Thymus (tissue), 11 donors: Measurements from ENCODE around the gene SH2B2. TPM values are rescaled to one million over a fixed set of nuclear protein-coding genes. Genes with fewer than 3 reads are reported as not detected.

Experiments
- DNase-seq, 9 donors: peaks; one replicate each; pipeline ENCODE4 v3.0.0-alpha.2; 2013; ENCODE audit warnings: low spot score in 9 of 9, low read depth in 6 of 9, missing footprints in 1 of 9
- H3K27ac ChIP-seq, 2 donors: one replicate each; pipeline ENCODE4 v1.5.1; 2013; ENCODE audit warnings: control low read depth in 1 of 2, low read depth in 1 of 2, low read length in 1 of 2, mild to moderate bottlenecking in 1 of 2, moderate library complexity in 1 of 2
- H3K27me3 ChIP-seq, 2 donors: one replicate each; pipeline ENCODE4 v1.5.1; 2013; ENCODE audit warnings: low read length in 1 of 2; ENCODE audit not compliant: control insufficient read depth in 2 of 2, insufficient read depth in 1 of 2
- H3K36me3 ChIP-seq, 2 donors: one replicate each; pipeline ENCODE4 v1.5.1; 2013; ENCODE audit warnings: low read length in 1 of 2, mild to moderate bottlenecking in 1 of 2, moderate library complexity in 1 of 2; ENCODE audit not compliant: control insufficient read depth in 2 of 2, insufficient read depth in 2 of 2
- H3K4me1 ChIP-seq, 2 donors: one replicate each; pipeline ENCODE4 v1.5.1; 2013; ENCODE audit warnings: low read length in 2 of 2; ENCODE audit not compliant: control insufficient read depth in 2 of 2, insufficient read depth in 2 of 2
- H3K4me3 ChIP-seq, 2 donors: one replicate each; pipeline ENCODE4 v1.5.1; 2013; ENCODE audit warnings: low read length in 2 of 2, control low read depth in 1 of 2, mild to moderate bottlenecking in 1 of 2
- H3K9me3 ChIP-seq, 2 donors: one replicate each; pipeline ENCODE4 v1.5.1; 2013; ENCODE audit warnings: low read length in 1 of 2, mild to moderate bottlenecking in 1 of 2; ENCODE audit not compliant: control insufficient read depth in 2 of 2, insufficient read depth in 1 of 2
- WGBS: extraction: QIAGEN DNeasy Blood & Tissue Kit; methylation state at CpG from one replicate; pipeline ENCODE4 v1.1.7; 2013; 5-methylcytosine and 5-hydroxymethylcytosine counted together
- polyA plus RNA-seq: library from polyadenylated mRNA; stranded (reverse); fragments of 200-250 nt; gene quantifications from one replicate; pipeline ENCODE4 v1.2.3, GENCODE V29; 2013
- total RNA-seq: library from RNA; stranded (reverse); fragments of 120-200 nt; gene quantifications from one replicate; pipeline ENCODE4 v1.2.4, GENCODE V29; 2013
- donor health status: healthy.

SH2B2 gene
- total and polyA plus RNA-seq, 2 donors, result 0.76 to 3.9 TPM

DNA sequence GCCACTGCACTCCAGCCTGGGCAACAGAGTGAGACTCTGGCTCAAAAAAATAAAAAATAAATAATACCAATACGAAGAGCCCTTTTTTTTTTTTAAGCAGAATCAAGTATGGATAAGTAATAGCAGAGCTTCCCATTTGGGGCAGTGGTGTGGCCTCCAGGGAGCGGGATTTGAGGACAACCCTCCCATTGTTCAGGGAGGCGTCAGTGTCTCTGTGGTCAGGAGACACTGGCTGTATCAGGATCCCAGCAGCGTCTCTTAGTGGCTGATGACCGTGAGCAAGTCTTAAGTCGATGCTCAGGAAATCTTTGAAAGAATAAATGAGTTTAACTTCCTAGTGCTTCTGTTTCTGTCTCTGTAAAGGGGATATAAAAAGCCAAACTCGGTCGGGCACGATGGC, 25.2 kb upstream of the SH2B2 start:
- Histone ChIP-seq H3K4me3 (no peak overlapping the region), H3K27me3 (no peaks in the 10 kb centered on the region), H3K4me1 (peaks cover 0 to 3% of the 10 kb centered on the region in 2 donors), H3K36me3 (no peaks in the 10 kb centered on the region), H3K27ac (no peak overlapping the region), H3K9me3 (no peaks in the 10 kb centered on the region)
- WGBS, result 93% methylated on average over 9 of the region's 9 CpGs
- DNase-seq, result no peak

DNA sequence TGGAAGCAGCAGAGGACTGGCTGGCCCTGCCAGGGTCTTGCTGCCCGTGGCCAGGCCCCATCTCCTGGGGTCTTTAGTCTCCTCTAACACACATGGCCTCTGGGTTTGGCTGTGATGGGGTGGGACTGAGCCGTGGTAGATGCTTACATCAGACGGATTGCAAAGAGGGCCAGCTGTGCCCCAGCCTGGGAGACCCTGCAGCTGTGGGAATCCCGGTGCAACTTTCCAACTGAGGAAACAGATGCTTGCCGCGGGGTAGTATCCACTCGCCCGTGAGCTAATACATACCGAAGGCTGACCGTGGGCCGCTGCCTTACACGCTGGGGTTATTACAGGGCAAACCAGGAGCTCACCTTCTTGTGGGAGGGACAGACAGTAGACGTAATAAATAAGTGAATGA, 24.1 kb upstream of the SH2B2 start:
- H3K36me3 ChIP-seq, result no peaks in the 10 kb centered on the region
- H3K9me3 ChIP-seq, result no peaks in the 10 kb centered on the region
- no peak overlapping the region for H3K4me3 ChIP-seq
- peaks cover 0 to 3% of the 10 kb centered on the region in 2 donors for H3K4me1 ChIP-seq
- no peaks in the 10 kb centered on the region for H3K27me3 ChIP-seq
- no peak overlapping the region for H3K27ac ChIP-seq
- WGBS, result 98% methylated on average over 13 of the region's 13 CpGs
- DNase-seq, result no peak

DNA sequence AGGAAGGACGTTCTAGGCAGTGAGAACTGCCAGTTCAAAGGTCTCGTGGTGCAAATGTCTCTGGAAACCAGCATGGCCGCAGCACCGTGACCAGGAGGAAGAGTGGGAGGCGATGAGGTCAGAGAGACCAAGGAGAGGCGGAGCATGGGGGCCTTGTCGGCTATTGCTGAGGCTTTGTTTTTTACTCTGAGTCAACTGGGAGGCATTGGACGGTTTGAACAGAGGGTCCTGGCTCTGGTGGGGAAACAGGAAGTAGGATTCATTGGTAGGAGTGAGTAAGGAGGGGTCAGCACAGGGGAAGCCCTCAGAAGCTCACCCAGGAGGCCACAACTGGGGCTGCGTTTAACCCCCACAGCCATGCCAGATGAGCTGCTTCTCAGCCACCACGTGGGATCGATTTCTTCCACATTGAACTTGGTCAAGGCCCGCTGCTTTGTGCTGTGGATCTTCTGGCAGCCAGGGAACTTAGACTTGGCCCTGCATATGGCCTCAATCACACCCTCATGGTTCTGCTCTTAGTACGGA, 22.2 kb upstream of the SH2B2 start:
- Histone ChIP-seq H3K27ac (no peak overlapping the region), H3K27me3 (no peaks in the 10 kb centered on the region), H3K4me3 (no peak overlapping the region), H3K4me1 (peaks cover 3 to 13% of the 10 kb centered on the region in 2 donors), H3K9me3 (no peaks in the 10 kb centered on the region), H3K36me3 (no peaks in the 10 kb centered on the region)
- WGBS, result 94% methylated on average over 13 of the region's 13 CpGs
- DNase-seq, result no peak

DNA sequence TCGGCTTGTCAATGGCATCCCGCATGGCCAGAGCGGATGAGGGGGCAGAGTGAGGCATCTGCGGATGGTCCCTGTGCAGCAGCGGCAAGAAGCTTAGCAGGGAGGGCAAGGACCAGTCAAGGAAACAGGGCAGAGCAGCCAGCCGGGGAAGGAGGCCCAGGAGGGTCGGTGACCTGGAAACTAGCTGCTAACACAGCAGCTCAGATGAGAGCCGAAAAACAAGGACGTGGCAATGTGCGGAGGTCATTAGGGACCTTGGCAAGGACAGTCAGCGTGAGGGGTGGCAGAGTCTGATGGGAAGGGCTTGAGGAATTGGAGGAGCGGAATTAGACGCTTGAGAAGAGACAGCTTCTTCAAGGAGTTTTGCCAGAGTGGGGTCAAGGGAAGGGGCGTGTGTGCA, 20.1 kb upstream of the SH2B2 start:
- Histone ChIP-seq H3K27me3 (no peaks in the 10 kb centered on the region), H3K4me3 (no peak overlapping the region), H3K36me3 (no peaks in the 10 kb centered on the region), H3K27ac (no peak overlapping the region), H3K9me3 (no peaks in the 10 kb centered on the region), H3K4me1 (peaks cover 3 to 13% of the 10 kb centered on the region in 2 donors)
- 96% methylated on average over 14 of the region's 14 CpGs for WGBS
- DNase-seq, result no peak

DNA sequence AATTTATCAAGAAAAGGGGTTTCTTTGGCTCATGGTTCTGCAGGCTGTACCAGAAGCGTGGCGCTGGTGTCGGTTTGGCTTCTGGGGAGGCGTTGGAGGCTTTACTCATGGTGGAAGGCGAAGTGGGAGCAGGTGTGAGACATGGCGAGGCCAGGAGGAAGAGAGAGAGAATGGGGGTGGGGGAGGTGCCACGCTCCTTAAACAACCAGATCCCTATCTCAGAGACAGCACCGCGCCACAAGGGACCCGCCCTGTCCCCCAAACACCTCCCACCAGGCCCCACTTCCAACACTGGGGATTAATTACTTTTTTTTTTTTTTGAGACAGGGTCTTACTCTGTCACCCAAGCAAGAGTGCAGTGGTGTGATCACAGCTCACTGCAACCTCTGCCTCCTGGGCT, 18.0 kb upstream of the SH2B2 start:
- Histone ChIP-seq H3K9me3 (no peaks in the 10 kb centered on the region), H3K27me3 (no peaks in the 10 kb centered on the region), H3K27ac (no peak overlapping the region), H3K4me1 (peaks cover 3 to 13% of the 10 kb centered on the region in 2 donors), H3K36me3 (no peaks in the 10 kb centered on the region), H3K4me3 (no peak overlapping the region)
- 44% methylated on average over 10 of the region's 10 CpGs for WGBS
- DNase-seq, result peak in 1 of 9 donors; percentile 30

DNA sequence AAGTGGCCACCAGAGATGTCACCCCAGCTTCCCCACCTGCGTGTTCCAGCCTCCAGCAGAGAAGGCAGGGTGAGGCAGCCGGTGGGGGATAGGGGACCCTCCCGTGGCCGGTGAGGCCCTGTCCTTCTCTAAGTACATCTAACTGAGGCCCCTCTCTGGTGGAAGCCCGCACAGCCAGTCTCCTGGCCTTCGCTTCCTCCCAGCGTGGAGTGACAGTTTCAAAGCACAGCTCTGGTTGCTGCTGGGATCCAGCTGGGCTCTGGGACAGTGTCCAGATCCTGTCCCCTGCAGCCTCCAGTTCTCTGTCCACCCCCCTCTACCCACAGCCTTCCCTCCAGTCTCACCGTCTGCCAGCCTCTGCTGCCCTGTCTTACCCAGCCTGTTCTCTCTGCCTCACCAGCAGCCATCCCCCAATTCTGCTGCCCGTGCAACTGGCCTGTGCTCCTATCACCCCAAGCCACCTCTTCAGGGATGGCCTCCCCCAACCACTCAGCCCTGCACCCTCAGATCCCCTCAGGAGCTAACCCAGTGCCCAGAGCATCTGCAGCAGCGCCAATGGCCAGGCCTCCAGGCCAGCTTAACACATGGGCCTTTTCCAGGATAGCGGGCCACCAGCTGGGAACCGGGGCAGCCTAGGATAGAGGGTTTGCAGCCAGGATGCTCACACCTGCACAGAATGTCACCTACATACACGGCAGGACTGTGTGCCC, 16.3 kb upstream of the SH2B2 start:
- no peaks in the 10 kb centered on the region for H3K27me3 ChIP-seq
- H3K9me3 ChIP-seq, result no peaks in the 10 kb centered on the region
- peaks cover 3 to 11% of the 10 kb centered on the region in 2 donors for H3K4me1 ChIP-seq
- 89% methylated on average over 13 of the region's 13 CpGs for WGBS
- no peak for DNase-seq
- no peak overlapping the region for H3K27ac ChIP-seq
- no peak overlapping the region for H3K4me3 ChIP-seq
- H3K36me3 ChIP-seq, result no peaks in the 10 kb centered on the region

DNA sequence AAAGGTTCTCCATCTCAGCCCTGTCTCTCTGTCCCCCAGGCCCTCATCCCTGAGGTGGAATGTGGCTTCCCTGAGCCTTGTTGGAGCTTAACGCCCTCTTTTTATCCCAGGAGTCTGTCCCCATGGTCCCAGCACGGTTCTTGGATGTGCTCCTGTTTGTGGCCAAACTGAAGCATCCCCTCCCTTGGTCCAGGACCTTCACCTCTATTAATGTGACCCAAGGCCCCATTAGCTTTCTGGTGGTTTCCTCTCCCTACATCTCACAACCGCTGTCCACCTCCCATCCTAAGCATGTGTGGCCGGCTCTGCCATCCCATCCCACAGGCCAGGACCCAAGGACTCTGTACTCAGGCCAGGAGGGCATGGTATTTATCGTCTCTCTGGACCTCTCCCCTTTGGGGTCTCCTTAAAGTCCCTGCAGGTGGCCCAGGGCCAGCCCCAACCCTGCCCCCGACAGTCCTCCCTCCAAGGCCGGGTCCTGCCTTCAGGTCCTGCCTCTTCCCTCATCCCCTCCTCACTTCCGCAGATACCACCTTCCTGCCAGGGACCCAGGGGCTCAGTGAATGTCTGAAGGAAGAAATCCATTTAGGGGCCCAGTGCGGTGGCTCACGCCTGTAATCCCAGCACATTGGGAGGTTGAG, 15.4 kb upstream of the SH2B2 start:
- Histone ChIP-seq H3K27ac (no peak overlapping the region), H3K36me3 (no peaks in the 10 kb centered on the region), H3K4me1 (peaks cover 3 to 11% of the 10 kb centered on the region in 2 donors), H3K27me3 (no peaks in the 10 kb centered on the region), H3K9me3 (no peaks in the 10 kb centered on the region), H3K4me3 (no peak overlapping the region)
- DNase-seq, result no peak
- 98% methylated on average over 10 of the region's 10 CpGs for WGBS

DNA sequence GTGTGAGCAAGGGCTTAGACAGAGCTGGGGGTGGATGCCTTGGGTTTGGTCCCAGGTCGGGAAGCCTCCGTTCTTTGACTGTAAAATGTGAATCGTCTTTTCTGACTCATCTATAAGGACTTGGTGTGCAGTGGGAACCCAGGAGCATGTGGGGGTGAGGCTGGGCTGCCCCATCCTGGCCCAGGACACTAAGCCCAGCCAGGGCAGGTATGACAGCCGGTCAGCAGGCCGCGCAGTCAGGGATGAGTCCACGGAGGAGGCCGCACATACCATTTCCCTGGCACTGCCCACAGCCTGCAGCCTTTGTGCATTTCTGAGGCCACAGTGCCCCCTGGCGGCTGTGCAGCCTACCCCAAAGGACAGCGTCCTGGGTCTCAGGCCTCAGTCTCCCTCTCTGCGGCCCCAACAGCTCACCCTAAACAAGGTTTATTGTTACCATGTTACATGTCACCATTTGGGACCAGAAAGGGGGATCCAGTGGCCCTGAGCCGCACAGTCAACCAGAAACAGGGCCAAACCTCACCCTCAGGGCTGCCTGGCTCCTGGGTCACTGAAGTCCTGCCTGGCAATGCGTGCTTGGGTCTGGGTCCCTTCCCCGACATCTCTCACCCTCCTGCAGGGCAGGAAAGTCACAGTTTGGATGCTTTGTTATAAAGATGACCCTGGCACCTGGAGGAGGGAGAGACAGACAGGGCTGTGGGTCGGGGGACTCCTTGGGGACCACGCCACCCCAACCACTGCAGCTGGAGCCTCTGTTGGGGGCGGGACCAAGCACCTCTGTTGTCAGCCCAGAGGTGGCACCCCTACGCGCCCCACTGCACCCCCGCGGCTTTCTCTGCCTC, 14.4 kb upstream of the SH2B2 start:
- 62% methylated on average over 21 of the region's 21 CpGs for WGBS
- no peak overlapping the region for H3K27ac ChIP-seq
- peak in 5 of 9 donors; percentile 37 to 80 (median 69) for DNase-seq

More for the DNA sequence above, 14.4 kb upstream of the SH2B2 start:
- Histone ChIP-seq H3K27me3 (no peaks in the 10 kb centered on the region), H3K9me3 (no peaks in the 10 kb centered on the region), H3K36me3 (no peaks in the 10 kb centered on the region), H3K4me3 (no peak overlapping the region), H3K4me1 (peaks cover 3 to 11% of the 10 kb centered on the region in 2 donors)
